SU-DHL-6 (cell line): ENCODE measurements around the gene DAAM2.

Source experiments
- EZH2phosphoT487 ChIP-seq: fragments of 200-600 bp; sonication (generic), shearing (Covaris generic); conservative IDR thresholded peaks from 2 replicates; pipeline ENCODE4 v1.6.1; 2018; ENCODE audit warnings: mild to moderate bottlenecking, antibody characterized with exemption, low read length, moderate library complexity, mixed read lengths
- TF ChIP-seq, protein P1 (sequence below): fragments of 200-600 bp; sonication (generic); IDR thresholded peaks from one replicate; pipeline ENCODE4 v1.5.1; 2017; ENCODE audit warnings: antibody characterized with exemption, mild to moderate bottlenecking, low read length, moderate library complexity; ENCODE audit not compliant: insufficient read depth, poor library complexity, severe bottlenecking

DNA sequence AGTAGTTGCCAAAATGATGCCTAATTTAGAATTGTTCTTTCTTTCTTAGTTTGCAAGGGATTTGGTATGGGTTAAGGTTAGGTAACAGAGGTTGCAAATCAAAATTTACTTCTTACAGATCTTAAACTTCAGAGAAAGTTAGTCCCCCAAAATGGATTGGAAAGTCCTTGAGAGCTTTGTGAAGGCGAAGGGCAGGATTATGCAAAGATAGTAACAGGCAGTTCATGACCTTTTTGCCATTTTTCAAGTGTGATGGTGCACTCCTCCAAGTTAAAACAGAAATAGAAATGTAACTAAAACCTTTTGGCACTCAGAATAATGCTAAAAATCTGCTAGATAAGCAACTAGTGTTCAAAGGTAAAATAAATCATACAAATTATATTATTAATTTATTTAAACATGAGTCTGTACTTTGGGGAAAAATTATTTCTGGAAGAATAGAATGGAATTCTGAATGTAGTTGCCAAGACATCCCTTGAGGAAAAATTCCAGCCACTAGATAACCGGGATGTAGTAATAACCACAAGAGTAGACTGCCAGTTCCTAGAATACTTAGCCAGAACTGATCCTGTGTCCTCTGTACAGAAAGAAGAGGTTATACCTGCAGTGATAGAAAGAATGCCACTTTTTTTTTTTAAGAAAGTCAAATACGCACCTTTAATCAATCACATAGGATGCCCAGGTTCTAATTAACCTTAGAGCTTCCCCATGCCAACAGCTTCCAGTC is 31.8 kb upstream of the DAAM2 start:
- TF ChIP-seq, protein P1, sequence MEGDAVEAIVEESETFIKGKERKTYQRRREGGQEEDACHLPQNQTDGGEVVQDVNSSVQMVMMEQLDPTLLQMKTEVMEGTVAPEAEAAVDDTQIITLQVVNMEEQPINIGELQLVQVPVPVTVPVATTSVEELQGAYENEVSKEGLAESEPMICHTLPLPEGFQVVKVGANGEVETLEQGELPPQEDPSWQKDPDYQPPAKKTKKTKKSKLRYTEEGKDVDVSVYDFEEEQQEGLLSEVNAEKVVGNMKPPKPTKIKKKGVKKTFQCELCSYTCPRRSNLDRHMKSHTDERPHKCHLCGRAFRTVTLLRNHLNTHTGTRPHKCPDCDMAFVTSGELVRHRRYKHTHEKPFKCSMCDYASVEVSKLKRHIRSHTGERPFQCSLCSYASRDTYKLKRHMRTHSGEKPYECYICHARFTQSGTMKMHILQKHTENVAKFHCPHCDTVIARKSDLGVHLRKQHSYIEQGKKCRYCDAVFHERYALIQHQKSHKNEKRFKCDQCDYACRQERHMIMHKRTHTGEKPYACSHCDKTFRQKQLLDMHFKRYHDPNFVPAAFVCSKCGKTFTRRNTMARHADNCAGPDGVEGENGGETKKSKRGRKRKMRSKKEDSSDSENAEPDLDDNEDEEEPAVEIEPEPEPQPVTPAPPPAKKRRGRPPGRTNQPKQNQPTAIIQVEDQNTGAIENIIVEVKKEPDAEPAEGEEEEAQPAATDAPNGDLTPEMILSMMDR, result no peak
- no peak for TF ChIP-seq EZH2phosphoT487
